Left kidney (tissue), 2 donors: ENCODE data around the gene NPAS3. TPM values are rescaled to one million over a fixed set of nuclear protein-coding genes. Genes with fewer than 3 reads are reported as not detected.

Experiments
- DNase-seq: peaks from one replicate; pipeline ENCODE4 v3.0.0-alpha.2; 2013
- polyA plus RNA-seq: library from polyadenylated mRNA; unstranded; fragments of 120-200 nt; gene quantifications from one replicate; pipeline ENCODE4 v1.2.1, GENCODE V29; 2013; ENCODE audit not compliant: insufficient read length

Gene NPAS3
- polyA plus RNA-seq, 1 donor, result 8.7 TPM

DNA sequence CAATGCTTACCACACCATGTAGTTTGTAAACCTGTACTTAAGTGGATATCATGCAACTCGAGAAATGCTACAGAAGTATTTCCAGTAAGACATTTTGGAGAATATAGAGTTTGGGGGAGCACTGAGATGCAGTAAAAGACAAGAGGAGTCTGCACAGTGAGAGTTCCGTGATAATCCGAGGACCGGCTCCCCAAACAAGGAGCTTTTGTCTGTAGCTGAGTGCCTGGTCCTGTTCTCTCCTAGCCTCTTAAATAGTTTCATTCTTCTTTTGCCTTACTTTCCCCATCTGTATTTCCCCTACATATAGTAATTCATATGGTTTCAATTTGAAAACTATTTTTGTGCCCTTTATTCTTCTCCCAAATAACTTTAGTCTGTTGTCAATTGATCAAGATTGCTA is 648.1 kb downstream of the NPAS3 start:
- no peak for DNase-seq

DNA sequence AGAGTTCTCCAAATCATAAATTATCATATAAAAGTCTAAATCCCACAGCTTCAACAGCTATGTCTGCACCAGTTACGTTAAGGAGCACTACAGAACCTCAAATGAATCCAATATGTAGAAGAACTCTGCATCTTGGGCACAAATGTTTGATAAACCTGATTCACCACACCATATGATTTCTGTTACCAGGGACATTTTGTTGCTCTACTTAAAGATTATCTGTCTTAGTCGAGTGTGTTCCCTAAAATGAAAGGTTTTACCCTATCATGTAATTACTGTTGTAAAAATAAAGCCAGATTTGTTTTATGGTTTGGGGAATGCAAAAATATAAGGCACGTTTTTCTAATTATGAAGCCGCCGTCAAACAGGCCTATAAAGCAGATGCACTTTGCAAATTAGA is 649.1 kb downstream of the NPAS3 start:
- no peak for DNase-seq

DNA sequence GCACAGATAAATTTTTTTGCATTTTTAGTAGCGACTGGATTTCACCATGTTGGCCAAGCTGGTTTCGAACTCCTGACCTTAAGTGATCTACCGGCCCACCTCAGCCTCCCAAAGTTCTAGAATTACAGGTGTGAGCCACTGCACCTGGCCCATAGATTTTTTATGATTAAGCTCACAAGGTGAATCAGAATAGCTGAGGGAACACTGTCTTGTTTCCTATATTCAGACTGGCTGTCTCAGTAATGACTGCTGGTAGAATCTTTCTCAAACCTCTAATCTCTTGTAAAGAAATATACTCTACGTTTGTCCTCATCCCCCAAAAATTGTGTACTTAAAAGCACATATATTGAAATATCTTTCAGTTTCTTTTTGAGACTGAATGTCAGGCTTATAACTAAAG is 650.1 kb downstream of the NPAS3 start:
- DNase-seq, result no peak

DNA sequence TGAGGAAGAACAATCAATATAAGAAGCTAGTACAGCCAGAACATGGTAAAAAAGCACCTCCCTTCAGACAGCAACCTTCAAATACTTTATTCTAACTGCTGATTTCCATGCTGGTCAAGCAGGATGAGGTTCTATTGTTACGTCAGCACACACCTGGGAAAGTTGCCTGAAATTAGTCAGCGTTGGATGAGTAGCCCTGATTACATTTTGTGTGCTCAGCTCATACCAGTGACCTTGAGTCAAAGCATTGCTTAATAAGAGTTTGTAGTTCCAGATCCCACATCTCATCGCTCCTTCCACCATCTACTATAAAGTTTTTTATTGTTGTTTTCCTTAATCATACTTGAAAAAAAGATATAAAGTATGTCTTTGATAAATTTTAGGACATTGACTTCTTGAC is 650.7 kb downstream of the NPAS3 start:
- DNase-seq, result no peak

DNA sequence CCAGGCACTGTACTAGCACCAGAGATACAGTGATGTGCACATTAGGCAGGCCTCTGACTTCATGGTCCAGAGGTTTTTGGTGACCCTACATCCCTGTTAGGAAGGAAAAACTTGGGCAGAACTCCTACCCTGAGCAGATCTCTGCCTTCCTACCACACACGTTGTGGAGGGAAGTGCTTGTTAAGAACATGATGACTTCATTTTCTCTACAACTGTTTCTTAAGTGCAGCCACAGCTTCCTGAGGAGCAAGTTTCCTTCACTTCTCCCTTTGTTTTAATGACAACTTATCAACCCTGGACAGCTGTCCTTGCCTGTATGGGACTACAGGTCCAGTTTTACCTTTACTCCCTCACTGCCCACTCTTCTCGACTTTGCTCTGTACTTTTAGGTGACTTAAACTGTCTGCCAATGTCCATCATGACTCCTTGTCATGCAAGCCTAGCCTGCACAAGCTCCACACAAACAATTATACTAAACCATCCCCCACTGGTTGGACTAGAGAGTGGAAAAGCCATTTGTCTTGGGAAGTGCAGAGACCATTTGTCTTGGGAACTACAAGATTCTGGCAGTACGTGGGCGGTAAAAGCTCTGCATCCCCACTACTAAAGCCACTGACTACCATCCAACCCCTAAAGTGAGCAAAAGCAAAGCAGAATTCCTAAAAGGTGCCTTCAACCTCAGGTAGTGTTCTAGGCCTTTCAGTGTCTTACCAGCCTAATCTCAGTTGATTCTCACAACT is 652.4 kb downstream of the NPAS3 start:
- no peak for DNase-seq

DNA sequence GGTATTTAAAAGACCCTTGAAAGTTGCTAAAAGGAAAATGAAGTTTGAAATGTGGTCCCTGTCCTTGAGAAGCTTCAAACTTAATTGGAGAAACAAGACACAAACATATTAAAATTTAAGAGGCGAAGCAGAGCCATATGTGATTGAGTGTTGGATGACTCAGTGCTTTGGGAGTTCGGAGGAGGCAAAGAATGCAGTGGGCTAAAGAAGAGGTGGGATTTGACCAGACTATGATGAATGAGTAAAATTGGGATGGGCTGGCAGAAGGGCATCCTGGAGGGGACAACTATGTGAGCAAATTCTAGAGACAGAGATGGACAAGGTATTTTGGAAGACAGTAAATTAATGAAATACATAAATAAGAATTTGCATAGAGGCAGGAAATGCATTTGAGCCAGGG is 653.6 kb downstream of the NPAS3 start:
- no peak for DNase-seq

DNA sequence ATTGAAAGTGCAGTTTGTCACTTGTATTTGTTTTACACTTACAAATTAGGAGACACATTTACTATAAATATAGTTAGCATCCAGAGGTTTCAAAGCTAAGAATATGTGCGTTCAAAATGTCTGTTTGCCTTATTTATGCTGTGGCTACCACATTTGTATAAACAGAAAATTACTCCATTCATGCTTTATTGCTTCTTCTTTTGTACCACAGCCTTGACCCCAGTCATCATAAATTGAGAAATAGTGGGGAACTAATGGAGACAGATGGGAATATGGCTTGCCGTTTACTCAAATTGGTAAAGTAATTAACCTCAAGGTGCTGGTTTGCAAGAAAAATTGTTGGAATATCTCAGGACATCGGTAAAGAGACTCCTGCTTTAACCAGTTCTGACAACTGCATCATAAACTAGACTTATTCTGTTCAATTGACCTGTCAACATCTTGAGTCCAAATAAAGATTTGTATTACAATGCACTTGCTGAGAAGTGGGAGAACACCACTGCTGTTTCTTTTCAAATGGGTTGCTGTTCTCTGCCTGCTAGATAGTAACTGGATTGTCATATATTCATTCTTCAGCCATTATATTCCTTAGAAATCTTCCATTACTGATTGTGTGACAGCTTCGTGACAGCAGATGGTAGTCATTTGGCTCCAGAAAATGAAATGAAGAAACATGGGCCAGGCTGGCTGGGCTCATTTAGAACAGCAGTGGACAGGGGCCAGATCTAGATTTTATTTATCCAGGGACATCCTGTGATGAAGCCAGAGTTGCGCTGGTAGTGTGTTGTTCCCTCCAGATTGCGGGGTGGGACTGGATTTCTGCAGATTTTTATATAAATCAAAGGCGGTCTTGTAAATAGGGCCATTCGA is 657.8 kb downstream of the NPAS3 start:
- DNase-seq, result no peak

DNA sequence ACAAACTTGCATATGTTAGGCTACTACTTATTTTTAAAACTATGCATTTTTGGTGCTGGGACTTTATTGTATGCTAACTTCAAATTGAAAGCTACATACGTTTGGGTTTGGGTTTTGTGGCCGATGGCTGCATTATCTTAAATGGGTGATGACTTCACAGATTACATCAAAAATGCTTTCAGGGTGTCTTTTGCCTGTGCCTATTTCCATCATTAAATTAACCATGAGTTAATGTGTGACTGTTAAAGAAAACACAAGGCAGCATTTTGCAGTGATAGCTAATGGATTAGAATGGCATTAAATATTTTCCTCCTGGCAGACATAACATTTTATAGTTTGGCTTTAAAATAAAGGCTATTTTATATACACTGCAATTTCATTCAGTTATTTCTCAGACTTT is 659.9 kb downstream of the NPAS3 start:
- DNase-seq, result no peak

DNA sequence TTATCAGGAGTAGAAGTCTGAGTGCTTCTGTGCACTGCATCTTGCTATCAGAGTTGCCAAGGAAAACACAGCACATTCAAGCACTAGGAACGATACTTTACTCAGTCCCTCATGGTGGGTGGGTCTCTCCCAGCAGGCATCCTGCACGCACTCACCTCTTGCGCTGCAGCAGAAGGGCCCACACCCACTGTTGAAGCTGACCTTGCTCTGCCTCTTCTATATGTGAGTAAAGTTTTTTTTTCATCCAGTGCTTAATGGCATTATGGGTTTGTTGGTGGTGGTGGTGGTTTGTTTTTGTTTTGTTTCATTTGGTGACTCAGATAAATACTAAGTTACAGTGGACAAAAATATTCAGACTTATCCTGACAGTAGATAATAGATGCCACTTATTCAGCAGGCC is 663.7 kb downstream of the NPAS3 start:
- no peak for DNase-seq

DNA sequence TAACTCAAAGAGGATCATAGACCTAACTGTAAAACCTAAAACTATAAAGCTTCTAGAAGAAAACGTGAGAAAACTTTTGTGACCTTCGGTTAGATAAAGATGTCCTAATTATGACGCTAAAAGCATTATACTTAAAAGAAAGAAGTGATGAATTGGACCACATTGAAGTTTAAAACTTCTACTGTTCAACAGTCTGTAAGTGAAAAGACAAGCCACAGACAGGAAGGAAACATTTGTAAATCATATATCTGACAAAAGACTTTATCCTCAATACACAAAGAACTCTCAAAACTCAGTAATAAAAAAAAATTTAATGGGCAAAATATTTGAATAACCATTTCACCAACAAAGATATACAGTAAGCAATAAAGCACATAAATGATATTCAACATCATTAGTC is 667.9 kb downstream of the NPAS3 start:
- DNase-seq, result no peak

DNA sequence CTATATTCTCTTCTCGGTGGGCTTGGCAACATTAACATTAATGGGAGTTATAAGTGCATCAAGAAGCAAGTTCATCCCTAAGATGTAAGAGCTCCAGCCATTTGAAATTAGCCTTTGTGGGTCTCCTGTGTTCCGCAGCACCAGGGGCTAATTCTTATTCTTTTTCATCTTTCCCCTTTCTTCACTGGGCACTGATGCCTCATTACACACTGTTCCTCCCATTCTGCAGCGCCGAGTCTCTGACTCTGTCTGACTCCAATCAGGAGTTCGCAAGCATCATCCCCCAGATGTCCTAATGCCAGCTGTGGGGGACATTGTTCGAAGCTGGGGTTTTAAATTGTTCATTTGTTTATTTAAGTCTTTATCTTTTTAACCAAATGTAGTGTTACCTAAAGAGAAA is 670.9 kb downstream of the NPAS3 start:
- DNase-seq, result no peak

DNA sequence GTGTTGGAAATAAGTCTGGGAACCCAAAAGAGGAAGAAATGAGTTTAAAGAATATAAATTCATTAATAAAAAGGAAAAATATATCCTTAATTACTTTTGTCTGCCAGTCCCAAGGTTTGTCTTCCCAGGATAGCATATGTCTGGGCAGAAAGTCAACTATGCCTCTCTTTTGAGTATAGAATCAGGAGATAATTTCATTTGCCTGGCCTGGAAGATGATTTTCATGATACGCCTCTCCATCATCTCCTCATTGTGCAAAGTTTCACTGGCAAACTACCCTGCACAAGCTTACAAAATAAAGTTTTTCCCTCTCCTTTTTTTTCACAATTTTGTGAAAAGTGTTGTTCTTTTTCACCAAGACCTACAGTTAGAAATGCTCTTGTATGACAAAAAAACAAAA is 671.4 kb downstream of the NPAS3 start:
- DNase-seq, result no peak

DNA sequence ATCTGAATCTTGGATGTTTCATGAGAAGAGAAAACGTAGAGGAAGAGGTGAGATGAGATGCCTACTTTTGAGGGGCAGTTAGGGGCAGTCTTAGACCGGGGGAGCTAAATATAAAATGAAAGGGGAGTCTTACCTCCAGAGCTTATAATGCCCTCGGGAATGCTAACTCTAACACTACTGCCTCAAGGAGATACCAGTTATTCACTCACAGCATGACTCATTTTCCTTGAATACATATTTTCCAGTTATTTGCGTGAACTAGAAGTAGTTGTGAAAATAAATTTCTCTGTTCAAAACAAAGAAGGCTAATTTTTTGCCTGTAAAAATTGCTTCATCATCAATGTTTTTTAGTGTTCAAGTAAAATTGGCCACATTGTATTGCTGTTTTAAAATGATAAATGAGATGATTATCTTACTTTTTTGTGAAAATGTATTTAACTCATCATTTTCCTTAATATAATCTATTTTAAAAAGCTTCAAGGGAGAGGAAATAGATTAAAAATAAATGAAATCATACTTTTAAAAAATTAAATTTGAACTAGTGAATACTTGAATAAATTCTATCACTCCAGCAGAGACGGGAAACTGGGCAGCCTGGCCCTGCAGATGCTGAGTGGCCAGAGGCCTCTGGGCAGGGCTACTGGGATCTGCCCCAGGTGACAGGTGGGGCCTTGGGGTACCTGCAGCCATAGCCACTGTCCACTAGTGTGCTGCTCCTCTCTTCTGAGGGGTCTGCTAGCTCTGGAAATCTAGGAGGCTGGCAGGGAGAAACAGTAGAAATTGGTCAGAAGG is 672.9 kb downstream of the NPAS3 start:
- no peak for DNase-seq

DNA sequence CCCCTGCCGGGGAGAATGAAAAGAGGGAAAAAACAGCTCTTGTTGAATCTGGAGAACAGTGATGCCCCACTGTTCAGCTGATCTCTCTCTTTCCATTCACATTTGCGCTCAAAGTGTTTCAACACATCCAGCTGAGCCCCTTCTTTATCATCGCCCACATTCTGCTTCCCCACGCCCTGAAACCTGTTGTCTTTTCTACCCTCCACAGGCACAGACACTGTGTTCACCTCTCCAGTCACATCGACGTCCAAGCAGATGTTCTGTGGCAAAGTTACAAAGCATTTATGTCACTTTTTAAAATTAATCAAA is 673.5 kb downstream of the NPAS3 start:
- DNase-seq, result no peak

DNA sequence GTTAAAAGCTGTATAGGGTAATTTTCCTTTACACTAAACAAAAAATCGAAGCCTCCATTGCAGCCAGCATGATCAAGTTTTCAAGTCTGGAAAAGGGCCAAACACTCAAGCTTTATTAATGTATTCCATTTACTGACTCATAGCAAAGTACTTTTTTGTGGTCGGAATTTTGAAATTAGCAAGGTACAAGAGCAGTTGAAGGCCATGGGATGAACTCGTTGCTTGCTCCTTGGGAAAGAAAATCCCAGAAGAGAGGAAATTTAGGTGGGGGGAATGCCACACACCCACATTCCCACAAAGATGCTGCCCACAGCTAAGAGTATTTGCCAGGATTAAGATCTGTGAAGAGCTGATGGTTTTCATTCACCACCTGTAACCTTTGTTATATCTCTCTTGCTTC is 678.5 kb downstream of the NPAS3 start:
- DNase-seq, result no peak

DNA sequence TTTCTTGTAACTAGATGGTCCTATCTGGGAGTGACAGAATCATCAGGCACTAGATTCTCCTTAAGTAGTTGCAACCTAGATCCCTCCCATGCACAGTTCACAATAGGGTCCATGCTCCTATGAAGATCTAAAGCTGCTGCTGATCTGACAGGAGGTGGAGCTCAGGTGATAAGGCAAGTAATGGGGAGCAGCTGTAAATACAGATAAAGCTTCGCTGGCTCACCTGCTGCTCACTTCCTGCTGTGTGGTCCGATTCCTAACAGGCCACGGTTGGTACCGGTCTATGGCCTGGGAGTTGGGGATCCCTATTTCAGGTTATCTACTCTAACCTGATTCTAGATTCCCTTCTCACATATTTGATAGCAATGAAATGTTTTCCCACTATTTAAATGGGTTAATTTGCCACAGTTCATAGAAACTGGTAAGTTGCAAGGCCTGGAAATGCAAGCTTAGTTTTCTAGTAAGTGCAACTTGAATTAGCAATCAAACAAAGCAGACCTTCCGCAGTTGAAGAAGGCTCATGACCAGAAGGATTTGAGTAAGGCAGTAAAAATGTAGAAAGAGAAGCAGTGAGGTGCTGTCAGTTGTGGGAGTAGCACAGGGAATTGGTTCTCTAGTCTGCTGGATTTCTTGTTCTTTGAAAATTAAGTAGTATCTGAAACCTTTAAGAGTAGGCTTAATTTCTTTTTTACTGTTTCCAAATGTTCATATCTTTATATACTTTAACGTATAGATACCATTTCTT is 679.9 kb downstream of the NPAS3 start:
- no peak for DNase-seq

DNA sequence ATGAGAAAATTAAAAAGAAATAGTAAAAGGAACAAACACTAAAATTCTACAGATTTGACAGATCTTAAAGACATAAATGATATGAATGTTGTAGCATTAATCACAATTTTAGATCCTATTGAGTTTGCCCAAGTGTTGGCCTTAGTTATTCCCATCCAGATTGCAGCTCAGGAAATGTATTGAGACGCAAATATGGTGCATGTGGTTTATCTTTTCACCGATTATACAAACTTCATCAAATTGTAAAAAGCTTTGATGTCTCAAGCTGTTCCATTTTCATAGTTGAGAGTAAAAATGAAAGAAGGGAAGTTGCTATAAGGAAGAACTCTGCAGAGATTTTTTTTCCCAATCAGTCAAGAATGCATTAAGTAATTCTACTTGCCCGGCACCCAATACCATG is 683.8 kb downstream of the NPAS3 start:
- DNase-seq, result no peak

DNA sequence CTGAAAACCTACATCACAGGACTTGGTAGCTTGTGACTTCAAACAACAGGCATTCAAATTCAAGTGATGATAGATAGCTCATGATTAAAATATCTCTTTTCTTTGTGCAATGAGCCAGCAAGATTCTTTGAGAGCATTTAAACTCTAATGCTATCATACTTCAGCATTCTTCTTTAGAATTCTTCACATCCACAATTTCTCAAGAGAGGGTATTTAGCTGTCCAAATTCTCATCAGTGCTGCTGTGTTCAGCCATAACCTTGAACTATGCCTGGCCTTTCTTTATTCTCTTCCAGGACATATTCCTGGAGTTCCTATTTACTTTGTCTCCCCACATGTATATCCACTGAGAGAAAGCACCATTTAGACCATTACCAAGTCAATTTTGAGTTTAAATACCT is 691.1 kb downstream of the NPAS3 start:
- DNase-seq, result no peak

DNA sequence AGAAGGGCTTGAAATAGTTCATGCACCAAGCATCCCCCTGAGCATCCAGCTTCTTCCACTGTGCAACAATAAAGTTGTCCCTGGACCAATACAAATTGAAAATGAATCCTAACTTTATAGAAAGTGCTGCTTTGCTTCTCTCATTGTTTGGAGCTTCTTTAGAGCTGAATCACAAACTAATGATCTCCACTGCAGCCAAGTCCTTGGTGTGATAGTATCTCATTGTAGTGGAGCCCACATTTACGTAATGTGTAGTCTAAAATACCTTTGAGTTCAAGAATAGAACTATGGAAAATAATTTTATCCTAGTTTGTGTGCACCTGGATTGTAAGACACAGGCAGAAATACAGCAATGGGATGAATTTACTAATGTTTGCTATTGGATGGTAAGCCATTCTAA is 692.3 kb downstream of the NPAS3 start:
- DNase-seq, result no peak

DNA sequence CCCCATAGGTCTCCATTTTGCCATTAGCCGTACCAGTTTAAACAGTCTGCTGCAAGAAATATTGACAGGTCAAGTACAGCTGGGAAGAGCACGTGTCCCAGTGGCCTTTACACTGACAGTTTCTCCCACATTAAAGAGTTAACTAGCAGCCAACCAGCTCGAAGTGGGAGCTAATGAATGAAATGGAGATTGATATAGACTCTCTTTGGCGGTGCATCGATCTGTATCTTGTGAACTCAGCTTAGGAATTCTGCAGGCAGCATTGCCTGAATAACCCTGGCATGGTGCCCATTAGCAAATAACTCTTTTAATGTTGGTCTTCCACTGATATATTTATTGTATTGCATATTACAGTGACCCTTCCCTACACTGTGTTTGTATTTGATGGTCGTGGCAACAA is 692.8 kb downstream of the NPAS3 start:
- DNase-seq, result no peak

DNA sequence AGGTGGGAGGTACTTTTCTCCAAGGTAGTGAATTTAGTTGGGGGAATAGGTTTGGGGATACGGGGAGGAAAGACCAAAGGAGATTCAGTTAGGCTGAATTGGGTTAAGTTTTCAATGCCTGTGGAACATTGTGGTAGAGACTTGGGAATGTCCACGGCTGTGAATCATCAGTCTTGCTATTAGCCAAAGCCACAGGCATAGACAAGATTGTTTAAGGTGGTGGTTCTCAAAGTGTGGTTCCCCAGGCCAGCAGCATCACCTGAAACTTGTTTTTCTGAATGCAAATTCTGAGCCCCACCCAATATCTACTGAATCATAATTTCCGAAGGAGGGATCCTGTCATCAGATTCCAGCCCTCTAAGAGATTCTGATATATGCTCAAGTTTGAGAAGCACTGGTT is 696.0 kb downstream of the NPAS3 start:
- DNase-seq, result no peak

DNA sequence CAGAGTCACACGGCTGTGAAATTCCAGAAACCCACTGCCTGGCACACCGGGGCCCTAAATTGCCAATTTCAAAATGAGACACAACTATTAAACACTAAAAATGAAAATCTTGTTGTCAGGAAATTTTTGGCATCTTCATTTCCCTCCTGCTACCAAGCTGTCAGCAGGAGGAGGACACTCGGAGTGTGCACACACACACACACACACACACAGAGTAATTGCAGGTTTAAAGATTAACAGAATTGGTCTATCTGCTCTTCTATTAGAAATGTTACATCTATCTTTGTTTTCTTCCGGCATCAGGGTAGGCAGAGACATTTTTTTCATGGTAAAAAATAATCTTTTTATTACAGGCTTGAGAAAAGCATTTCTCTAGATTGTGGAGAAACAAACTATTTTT is 698.0 kb downstream of the NPAS3 start:
- DNase-seq, result no peak
